GM10847 (cell line): ENCODE results near the gene CCDC175.

Experiments used
- POLR2A ChIP-seq: IDR thresholded peaks from 2 replicates; pipeline ENCODE4 v1.6.1; 2011; ENCODE audit not compliant: insufficient read length; ENCODE audit errors: extremely low read depth

CCDC175 gene

DNA sequence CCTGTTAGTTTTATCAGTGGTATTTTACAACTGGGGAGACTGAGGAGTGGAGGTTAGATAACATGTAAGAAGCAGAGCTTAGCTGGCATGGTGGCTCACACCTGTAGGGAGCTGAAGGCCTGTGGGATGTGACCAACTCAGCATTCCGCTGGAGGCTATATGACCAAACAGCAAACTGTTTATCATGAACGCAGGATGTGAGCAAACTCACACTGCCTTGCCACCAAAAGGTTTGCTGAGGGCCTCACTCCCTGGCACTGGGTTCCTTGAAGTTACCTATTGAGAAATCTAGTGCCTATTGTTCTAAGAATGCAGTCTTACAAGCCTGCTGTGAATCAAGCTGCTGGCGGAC lies 68.9 kb downstream of the CCDC175 start:
- no peak for TF ChIP-seq POLR2A

DNA sequence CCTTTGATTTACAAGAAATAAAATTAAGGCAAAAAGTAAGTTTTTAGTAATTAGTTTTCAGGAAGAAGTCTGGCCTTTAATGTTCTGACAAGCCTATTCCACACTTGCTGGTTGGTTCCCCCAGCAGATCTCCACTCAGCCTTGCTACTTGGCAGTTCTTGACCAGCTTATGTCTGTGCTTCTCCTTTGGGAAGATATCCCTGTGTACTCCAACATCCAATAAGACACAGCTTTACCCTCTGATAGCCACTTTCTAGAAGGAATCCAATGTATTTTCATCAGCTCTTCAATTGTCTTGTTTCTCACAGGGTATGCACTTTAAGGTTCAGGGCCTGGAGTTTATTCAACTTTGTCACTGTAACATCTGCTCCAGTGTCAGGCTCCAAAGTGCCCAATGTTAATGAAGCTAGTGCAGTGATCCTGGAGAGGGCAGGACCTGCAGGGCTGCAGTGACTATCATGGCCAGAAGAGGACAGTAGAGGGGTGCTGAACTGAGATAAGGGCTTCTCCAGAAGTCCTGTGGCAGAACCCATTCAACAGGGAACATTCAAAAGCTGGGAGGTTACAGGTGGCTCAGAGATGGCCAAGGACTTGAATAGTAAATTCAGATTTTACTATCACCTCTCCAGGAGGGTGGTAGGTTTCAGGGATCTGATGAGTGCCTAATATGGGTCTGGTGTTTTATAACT lies 69.4 kb downstream of the CCDC175 start:
- no peak for TF ChIP-seq POLR2A

DNA sequence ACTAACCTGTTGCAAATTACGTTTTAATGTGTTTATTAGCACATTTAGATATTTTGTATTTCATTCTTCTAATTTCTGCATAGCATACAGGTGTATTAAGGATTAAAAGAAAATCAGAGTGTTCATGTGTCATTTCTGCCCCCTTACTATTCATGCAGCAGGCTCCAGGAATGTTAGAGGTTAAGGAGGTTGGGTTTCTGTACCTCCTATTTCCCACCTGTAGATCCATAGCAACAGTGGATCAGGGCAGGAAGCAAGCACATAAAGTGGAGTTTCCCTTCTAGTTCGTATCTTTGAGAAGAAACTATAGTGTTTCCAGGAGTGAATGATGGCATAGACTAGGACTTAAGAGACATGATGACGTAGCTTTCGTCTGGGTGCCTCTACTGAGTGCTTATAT lies 73.4 kb downstream of the CCDC175 start:
- no peak for TF ChIP-seq POLR2A

DNA sequence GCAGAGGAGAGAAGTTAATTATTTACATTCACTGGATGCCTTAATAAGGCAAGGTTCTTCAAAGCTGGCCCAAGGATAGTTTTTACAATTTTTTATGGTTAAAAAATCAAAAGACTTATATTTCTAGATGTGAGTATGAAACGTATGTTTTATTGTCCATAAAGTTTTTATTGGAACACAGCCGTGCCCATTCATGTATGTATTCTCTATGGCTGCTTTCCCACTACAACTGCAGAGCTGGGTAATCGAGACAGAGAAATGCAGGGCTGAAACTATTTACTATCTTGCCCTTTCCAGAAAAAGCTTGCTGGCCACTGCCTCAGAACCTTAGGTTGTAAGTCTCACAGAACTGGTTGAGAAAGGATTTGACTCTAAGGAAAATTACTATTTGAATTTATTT lies 75.9 kb downstream of the CCDC175 start:
- no peak for TF ChIP-seq POLR2A

DNA sequence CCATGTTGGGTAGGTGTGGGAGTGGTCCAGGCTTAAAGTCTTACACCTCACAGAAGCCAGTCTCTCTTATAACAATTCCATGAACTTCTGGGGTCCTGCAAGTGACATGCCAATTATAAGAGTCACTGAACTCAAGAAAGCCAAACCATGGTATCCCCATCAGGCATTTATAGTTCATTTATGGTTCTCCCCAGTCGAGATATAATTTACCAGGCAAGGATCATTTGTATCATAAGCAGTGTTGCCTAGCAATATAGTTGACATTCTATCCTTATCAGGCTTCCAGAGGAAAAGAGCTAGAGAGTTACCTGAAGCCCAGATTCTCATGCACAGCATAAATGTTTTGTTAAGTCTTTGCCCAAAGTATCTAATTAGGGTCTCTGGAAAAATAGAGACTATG lies 84.2 kb downstream of the CCDC175 start:
- no peak for TF ChIP-seq POLR2A

DNA sequence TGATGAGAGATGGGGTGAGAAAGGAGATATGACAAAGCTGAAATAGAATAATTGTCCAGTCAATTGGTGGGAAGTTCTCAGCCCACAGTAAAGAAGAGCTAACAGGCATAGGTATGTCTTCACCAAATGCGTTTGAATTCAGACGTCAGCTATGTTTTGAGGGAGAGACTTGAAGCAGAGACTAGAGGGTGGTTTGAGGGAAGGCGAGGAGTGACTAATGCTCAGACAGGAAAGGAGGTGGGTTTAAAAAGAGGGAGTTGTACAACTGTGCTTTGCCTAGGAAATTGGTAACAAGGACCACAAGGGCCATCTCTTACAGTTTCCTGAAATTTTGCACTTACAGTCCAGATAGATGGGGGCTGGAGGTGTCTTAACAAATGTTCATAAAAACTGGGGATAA lies 85.9 kb downstream of the CCDC175 start:
- TF ChIP-seq POLR2A = no peak

DNA sequence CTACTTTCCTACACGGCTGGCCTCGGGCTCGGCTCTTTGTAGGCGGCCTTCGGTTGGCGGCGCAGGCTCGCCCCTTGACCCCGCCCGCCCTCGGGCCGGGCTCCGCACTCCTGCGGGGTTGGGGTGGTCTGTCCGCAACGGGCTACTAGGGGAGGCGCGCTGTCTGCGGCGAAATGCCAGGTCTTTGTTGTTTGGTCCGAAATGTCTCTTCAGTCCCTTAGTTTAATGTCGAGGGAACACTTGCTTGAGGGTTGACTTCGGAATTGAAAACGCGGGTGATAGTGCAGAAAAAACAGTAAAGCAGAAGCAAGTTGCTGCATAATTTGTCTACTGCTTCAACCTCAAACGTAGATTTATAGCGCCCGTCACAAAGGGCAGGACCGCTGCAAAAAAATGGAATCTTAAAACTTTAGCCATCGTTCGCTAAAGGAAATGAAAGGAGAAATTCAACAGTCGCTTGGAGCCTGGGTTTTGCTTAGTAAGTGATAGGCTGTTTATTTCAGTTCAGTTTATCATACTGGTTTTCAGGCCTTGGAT lies 91.9 kb downstream of the CCDC175 start:
- TF ChIP-seq POLR2A = no peak

DNA sequence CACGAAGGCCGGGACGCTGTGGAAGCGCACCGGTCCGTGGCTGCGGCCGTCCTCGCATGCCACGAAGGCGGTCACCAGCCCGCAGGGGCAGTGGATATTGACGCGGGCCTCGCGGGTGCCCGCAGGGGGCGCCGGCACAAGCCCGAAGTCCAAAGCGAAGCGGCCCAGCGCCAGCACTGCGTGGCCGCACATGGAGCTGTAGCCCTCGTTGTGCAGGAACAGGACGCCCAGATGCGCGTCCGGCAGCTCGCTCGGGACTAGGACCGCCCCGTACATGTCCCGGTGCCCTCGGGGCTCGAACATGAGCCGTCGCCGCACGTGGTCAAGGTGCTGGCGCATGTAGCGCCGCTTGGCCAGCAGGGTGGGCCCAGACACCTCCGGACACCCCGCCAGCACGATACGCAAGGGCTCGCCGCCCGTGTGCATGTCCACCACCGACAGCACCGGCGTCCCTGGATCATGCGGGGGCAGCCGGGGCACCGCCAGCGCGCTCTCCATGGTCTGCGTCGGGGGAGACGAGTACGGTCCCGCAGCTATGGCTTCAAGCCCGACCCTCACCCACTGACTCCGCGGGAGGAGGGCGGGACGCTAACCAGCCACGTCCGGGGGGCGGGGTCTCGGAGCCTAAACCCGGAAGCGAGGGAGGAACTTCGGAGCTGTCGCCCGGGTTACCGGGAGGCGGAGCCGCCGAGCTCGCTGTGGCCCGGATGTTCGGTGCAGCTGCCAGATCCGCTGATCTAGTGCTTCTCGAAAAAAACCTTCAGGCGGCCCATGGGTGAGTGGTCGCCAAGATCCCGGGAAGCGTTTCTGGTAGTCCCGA lies 92.6 kb downstream of the CCDC175 start, which contains the start of the genes JKAMP and L3HYPDH:
TSS of gene JKAMP (plus strand) at position 699 of the 820 bp plus-strand sequence. CDS start at position 772, 73 bp downstream.
TSS of gene L3HYPDH (minus strand) at position 590 of the 820 bp plus-strand sequence. CDS start at position 498, 92 bp downstream.
- TF ChIP-seq POLR2A = peak; percentile 66

DNA sequence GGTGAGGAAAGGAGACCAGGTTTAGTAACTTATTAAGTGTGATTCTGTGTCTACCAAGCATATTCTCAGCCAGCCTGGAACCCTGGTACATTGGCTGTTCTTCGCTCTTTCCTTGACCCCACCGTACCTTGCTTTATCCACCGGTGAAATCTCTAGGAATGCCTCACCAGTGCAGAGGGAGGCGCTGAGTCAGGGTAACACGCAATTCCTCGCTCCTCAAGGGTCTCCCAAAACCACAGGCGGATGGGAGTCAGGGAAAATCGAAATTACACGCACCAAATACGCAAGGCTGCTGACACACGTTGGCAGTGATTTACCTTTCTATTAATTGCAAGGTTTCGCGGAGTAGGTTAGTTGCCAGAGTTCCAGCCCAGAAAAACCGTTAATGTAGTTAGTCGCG lies 93.2 kb downstream of the CCDC175 start:
- no peak for TF ChIP-seq POLR2A

DNA sequence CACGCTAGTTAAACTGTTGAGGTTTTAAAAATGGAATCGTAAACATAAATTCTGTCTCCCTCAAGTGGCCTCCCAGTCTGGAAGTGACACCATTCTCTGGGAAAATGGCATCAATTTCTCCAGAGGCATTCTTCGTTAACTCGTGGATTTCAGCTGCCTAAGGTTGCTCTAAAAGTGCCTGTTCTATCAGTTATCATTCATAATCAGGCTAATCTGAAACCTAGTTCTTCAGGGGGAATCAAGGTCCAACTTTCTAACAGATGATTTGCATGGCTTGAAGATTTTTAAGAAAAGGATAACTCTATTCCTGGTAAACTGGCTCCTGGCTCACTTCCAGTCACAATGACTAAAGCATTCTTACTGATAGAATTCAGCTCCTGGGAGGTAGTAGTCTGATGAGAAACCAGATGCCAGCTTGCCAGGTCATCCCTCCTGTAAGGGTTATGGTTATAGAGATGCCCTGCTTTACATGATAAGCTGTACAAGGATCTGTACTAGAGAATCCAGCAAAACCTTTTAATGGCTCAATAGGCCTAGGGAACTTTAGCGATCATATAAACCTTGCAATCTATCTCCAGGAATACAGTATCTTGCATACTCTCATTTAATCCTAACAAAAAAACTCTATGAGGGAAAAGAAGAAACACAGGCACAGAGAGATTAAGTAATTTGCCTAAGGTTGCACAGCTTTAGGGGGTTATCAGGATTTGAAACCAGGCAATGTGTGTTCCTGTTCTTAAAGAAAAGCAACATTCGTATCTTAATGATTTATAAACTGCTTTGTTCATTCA lies 93.9 kb downstream of the CCDC175 start:
- TF ChIP-seq POLR2A = no peak

DNA sequence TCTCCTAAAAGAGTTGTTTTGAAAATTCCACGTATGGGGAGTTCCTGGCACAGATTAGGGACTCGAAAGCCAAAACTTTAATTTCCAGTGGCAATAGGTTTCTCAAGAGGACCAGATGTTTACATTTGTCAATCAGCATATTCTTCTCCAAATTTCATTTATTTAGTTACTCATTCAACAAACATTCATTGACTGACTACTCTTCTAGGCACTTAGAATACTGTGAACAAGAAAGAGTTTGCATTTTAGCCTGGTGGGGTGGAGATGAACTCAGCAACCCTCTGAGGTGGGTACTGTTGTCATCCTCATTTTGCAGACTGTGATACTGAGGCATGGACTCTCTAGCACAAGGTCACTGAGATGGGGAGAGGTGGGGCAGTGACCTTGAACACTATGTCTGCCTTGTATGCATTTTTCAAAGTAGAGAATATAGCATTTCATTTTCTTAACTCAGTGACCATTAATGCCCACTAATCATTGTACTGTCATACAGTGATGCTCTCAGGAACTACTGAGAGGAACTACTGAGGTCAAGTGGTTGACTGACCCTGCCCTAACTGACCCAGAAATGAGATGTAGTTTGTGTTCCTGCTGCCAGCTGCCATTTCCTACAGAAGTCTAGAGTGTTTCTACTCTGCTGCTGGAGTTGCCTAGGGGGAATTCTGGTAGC lies 94.6 kb downstream of the CCDC175 start:
- no peak for TF ChIP-seq POLR2A

DNA sequence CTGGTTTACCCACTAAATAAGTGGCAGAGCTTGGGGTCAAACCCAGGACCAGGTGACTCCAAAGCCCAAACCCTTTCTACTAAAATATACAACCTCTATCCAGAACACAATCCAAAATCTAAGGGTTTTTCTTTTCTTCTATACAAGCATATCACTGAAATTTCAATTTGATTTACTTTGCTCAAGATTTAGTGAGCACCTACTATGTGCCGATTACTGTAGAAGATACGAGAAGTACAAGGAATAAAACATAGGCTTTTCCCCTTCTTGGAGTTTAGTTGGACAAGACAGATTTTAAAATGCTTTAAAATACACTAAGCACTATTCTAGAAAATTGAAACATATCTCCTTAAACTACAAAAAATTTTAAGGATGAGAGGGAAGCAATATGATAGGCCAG lies 95.2 kb downstream of the CCDC175 start:
- TF ChIP-seq POLR2A = no peak

DNA sequence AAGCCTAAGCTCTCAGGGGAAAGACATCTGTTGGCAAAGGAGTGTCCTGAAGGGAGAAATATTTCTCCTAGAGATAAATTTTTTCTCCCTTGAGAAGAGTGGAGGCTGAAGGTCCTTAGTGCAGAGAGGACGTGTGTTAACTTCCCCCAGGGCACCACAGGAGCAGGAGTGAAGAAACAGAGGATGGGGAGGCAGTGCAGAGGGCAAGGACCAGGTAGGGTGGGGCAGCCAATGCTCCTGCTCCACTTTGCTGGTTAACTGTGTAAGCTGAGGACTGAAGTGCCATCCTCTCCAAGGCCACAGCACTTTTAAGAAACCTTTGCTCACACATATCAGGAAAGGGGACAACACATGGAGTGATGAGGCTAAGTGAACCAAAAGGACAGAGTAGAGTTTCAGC lies 96.4 kb downstream of the CCDC175 start:
- TF ChIP-seq POLR2A = no peak

DNA sequence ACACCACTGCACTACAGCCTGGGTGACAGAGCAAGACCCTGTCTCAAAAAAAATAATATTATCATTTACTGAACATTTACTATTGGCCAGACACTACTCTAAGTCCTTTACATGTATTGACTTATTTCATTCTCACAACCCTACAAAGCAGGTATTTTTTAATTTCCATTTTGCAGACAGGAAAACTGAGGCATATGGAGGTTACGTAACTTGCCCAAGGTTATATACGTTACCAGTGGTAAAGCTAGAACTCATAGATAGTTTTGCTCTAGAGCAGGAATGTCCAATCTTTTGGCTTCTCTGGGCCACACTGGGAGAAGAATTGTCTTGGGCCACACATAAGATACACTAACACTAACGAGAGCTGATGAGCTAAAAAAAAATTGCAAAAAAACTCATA lies 98.1 kb downstream of the CCDC175 start:
- TF ChIP-seq POLR2A = no peak

DNA sequence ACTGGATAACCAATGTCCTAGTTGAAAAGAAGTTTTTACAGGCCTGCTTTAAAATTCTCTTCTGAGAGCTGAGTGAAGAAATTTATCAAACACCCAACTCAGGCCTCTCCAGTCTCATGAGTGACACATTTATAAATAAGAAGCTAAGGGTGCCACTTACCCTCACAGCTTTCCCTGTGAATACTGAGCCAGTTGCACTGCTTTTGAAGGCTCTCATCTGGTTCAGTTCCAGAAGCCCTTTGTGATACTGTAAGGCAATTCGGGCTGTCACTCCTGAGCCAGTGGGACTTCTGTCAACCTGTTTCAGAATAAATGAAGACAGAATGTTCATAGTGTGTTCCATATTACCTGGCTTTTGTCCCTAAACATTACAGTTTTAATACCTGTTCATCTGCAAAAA lies 100.9 kb downstream of the CCDC175 start:
- TF ChIP-seq POLR2A = no peak
